ENCODE data around the gene TTI1. TPM values are rescaled to one million over a fixed set of nuclear protein-coding genes. Genes with fewer than 3 reads are reported as not detected.

Gene TTI1
- total RNA-seq, 1 donor from 2014 or later: 52.1 TPM

- Mint-ChIP-seq H3K27me3 (ENCODE audit: insufficient read depth, low read depth) (no peaks in the 10 kb centered on the region), H3K4me1 (peaks cover 8% of the 10 kb centered on the region), H3K27ac (no peak overlapping the region), H3K9me3 (no peaks in the 10 kb centered on the region), H3K4me3 (no peak overlapping the region), H3K36me3 (peaks cover 11% of the 10 kb centered on the region)
- TF ChIP-seq EZH2 (IDR thresholded peaks at IDR 0.05): no peak
- TF ChIP-seq CTCF (IDR thresholded peaks at IDR 0.05): no peak
- no peak for TF ChIP-seq EZH2phosphoT487 (IDR thresholded peaks at IDR 0.05)
- no peaks in the 10 kb centered on the region for H3K27me3 ChIP-seq
- H3K27ac ChIP-seq: no peak overlapping the region
- no peak overlapping the region for H3K9ac ChIP-seq
- no peak overlapping the region for H3K4me2 ChIP-seq
- H3K4me1 ChIP-seq: peaks cover 15% of the 10 kb centered on the region
- H3K36me3 ChIP-seq: no peaks in the 10 kb centered on the region
- no peaks in the 10 kb centered on the region for H3F3A ChIP-seq (ENCODE audit: low read depth)
- peaks cover 84% of the 10 kb centered on the region for H3K79me2 ChIP-seq (ENCODE audit: low read depth)
- no peak overlapping the region for H3K4me3 ChIP-seq
- H4K20me1 ChIP-seq (ENCODE audit: low read depth): peaks cover 57% of the 10 kb centered on the region
- H2AFZ ChIP-seq (replicated peaks): no peak overlapping the region
- H3K9me3 ChIP-seq (ENCODE audit: low read depth): no peaks in the 10 kb centered on the region
- no peak for DNase-seq (ENCODE audit: low spot score)
Observed at GRCh38 chr20:38049800-38050199, 16.5 kb upstream of the TTI1 start.

- no peak for DNase-seq (ENCODE audit: low spot score)
- Mint-ChIP-seq H3K27me3 (ENCODE audit: insufficient read depth, low read depth) (no peaks in the 10 kb centered on the region), H3K4me3 (no peak overlapping the region), H3K36me3 (peaks cover 20% of the 10 kb centered on the region), H3K9me3 (no peaks in the 10 kb centered on the region), H3K27ac (peak overlapping the region; percentile 15), H3K4me1 (peaks cover 2% of the 10 kb centered on the region)
- Histone ChIP-seq H3K4me1 (peaks cover 3% of the 10 kb centered on the region), H3K36me3 (no peaks in the 10 kb centered on the region), H3F3A (ENCODE audit: low read depth) (no peaks in the 10 kb centered on the region), H3K9ac (no peak overlapping the region), H3K4me2 (no peak overlapping the region), H3K4me3 (no peak overlapping the region), H3K9me3 (ENCODE audit: low read depth) (no peaks in the 10 kb centered on the region), H3K79me2 (ENCODE audit: low read depth) (peaks cover 75% of the 10 kb centered on the region), H4K20me1 (ENCODE audit: low read depth) (peaks cover 43% of the 10 kb centered on the region), H2AFZ (replicated peaks) (no peak overlapping the region), H3K27ac (no peak overlapping the region), H3K27me3 (no peaks in the 10 kb centered on the region)
- no peak for TF ChIP-seq EZH2phosphoT487 (IDR thresholded peaks at IDR 0.05)
- TF ChIP-seq CTCF (IDR thresholded peaks at IDR 0.05): no peak
- no peak for TF ChIP-seq EZH2 (IDR thresholded peaks at IDR 0.05)
Observed at GRCh38 chr20:38046572-38046971, 13.3 kb upstream of the TTI1 start.

- Mint-ChIP-seq H3K9me3 (no peaks in the 10 kb centered on the region), H3K27me3 (ENCODE audit: insufficient read depth, low read depth) (no peaks in the 10 kb centered on the region), H3K27ac (no peak overlapping the region), H3K36me3 (peaks cover 17% of the 10 kb centered on the region), H3K4me3 (no peak overlapping the region), H3K4me1 (peaks cover 2% of the 10 kb centered on the region)
- peaks cover 55% of the 10 kb centered on the region for H4K20me1 ChIP-seq (ENCODE audit: low read depth)
- no peaks in the 10 kb centered on the region for H3F3A ChIP-seq (ENCODE audit: low read depth)
- no peak for DNase-seq (ENCODE audit: low spot score)
- no peak overlapping the region for H3K4me2 ChIP-seq
- peaks cover 9% of the 10 kb centered on the region for H3K36me3 ChIP-seq
- H3K27ac ChIP-seq: no peak overlapping the region
- no peak overlapping the region for H2AFZ ChIP-seq (replicated peaks)
- no peak for TF ChIP-seq EZH2phosphoT487 (IDR thresholded peaks at IDR 0.05)
- TF ChIP-seq CTCF (IDR thresholded peaks at IDR 0.05): no peak
- no peak for TF ChIP-seq EZH2 (IDR thresholded peaks at IDR 0.05)
- H3K27me3 ChIP-seq: no peaks in the 10 kb centered on the region
- no peaks in the 10 kb centered on the region for H3K9me3 ChIP-seq (ENCODE audit: low read depth)
- no peak overlapping the region for H3K9ac ChIP-seq
- H3K79me2 ChIP-seq (ENCODE audit: low read depth): peaks cover 80% of the 10 kb centered on the region
- H3K4me3 ChIP-seq: no peak overlapping the region
- H3K4me1 ChIP-seq: peaks cover 3% of the 10 kb centered on the region
Observed at GRCh38 chr20:38044685-38045084, 11.4 kb upstream of the TTI1 start.

All from neural progenitor cell (in vitro differentiated cells).